CD4-positive, alpha-beta T cell treated with Interleukin-17A for 4 hours (primary cell): Measurements from ENCODE around the gene PIWIL1.

Source experiments
- DNase-seq: peaks from one replicate; pipeline ENCODE4 v3.0.0-alpha.2; 2020; ENCODE audit warnings: mixed read lengths

The PIWIL1 gene

GRCh38 chr12:130337488-130338303, at the start of gene PIWIL1:
Gene PIWIL1, plus strand, starts transcription at chr12:130337887. Its CDS starts 4,705 bp downstream, at chr12:130342592.
- peak; percentile 9 for DNase-seq

DNA sequence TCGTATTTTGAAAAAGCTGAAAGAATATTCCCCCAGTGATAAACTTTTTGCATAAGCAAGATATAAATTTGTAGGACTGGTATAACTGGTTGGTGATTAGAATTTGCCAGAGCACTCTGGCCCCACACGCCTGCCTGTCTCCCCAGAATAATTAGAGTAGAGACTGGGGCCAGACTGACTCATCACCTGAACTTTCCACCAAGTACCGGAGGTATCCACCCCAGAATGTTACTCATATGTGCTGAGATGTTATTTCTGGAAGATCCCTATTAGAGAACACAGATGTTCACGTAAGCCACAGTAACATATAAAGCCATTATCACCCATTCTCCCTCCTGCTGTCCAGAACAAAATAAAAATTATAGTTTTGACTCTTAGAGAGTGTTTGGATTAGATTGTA, 49.5 kb upstream of the PIWIL1 start:
- DNase-seq: no peak

DNA sequence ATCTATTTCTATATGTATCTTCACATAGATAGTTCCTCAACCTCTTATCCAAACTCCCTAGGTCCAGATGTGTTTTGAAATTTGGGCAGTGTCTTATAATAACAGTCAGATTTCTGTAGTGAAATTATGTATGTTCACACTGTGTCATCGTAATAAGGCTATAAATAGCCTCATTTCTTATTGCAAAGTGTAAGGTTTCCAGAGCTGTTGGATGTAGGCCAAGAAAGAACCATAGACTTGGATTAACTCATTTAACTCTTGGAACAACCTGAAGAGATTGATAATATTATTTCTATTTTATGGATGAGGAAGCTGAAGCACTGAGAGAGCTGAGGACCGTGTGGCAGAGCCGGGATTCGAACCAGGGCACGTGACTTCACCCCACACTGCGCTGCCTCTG, 49.0 kb upstream of the PIWIL1 start:
- DNase-seq: no peak

GRCh38 chr12:130290114-130290513, 47.6 kb upstream of the PIWIL1 start:
- no peak for DNase-seq

- no peak for DNase-seq
Measured at GRCh38 chr12:130298322-130299021, 39.2 kb upstream of the PIWIL1 start.

DNA sequence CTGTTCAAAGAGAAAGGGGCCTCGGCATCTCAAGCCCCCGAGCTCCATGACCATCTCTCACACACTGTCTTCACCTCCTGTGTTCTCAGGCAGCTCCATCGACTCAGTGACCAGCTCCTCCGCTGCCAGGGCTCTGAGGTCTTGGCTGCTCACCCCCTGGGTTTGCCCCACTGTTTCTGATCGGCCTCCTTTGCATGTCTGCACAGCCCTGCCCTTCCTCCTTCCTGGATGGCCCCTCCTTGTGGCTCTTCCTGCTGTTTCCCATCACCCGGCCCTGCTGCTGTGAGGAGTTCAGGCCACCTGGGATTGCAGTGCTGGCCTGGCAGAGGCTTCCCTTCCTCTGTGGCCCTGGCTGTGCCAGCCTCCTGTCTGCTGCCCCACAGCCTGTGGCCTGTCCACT, 38.1 kb upstream of the PIWIL1 start:
- DNase-seq: no peak

DNA sequence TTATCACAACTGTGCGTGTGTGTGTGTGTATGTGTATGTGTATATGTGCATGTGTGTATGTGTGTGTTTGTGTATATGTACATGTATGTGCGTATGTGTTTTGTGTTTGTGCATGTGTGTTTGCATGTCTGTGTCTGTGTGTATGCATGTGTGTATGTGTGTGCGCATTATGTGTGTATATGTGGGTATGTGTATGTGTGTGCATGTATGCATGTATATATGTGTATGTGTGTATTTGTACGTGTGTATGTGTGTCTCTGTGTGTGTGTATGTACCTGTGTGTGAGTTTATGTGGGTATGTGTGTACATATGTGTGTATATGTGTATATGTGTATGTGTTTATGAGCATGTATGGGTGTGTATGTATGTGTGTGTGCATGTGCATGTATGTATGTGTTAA, 37.6 kb upstream of the PIWIL1 start:
- no peak for DNase-seq

DNA sequence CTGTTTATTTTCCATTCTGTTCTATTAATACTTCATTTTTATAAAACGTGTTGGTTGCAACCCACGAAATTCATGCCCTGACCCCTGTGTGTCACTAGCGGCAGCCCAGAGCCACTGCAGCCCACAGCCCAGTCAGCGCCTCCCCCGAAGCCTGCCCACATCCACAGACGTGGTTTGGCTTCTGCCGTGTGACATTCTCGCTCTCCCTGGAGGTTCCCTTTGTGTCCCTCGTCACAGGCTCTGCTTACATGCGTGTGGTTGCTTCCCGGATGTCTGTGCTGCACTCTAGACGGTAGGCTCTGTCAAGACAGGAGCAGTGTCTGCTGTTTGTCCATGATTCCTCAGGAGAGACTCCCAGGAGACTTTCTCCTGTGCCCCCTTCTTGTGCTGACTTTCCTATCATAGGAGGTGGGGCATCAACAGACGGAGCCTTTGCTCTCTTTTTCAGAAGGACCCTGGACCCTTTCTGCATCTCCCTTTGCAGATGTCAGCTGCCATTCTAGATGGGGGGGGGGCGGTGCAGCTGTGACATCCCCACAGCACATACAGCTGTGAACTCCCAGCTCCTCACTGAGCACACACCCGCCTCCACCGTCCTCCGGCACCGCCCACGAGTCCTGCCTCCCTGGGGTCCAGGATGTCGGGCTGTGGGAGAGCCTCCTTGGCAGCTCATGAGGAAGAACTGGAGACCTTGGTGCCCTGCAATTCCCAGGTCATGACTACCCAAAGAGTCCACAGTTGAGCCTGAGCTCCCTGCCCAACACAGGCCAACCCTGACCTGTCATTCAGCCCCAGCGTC, 36.8 kb upstream of the PIWIL1 start:
- DNase-seq: no peak

- DNase-seq: no peak
Measured at GRCh38 chr12:130301559-130301958, 36.1 kb upstream of the PIWIL1 start.

- DNase-seq: no peak
Measured at GRCh38 chr12:130303781-130304180, 33.9 kb upstream of the PIWIL1 start.

- no peak for DNase-seq
Measured at GRCh38 chr12:130307859-130308258, 29.8 kb upstream of the PIWIL1 start.

DNA sequence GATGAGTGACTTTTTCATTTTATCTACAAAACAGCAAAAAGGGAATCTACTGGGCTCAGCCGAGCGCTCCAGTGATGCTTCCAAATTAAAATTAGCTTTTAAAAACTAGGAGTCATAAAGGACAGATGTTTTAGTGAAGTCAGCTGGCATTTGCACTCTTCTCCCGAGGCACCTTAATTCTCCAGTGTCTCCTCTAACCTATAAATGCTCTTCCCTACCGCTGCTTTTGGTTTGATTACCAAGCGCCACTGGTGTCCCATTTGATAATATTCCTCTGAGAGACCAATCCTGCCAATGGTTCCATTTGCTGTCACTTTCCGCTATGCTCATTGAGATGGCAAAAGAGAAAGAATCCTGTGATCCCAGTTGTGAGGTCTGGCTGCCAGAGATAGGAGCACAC, 29.3 kb upstream of the PIWIL1 start:
- no peak for DNase-seq

DNA sequence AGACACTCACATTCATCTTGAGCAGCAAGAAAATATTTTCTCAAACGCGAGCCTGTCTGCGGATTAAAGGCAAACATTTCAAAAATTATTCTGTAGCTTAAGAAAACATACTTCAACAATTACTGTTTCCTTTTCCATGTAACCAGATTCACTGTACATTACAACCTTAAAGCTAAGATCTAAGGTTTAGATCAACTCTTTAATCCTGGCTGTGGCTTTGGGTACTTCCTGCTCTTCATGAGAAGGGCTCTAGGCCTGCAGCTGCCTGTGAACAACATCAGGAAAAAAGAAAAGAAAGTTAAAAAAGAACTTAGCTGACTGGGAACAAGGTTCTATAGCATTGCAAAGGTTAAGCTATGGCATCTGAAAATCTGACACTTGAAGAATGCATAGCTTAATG, 21.4 kb upstream of the PIWIL1 start:
- DNase-seq: no peak

DNA sequence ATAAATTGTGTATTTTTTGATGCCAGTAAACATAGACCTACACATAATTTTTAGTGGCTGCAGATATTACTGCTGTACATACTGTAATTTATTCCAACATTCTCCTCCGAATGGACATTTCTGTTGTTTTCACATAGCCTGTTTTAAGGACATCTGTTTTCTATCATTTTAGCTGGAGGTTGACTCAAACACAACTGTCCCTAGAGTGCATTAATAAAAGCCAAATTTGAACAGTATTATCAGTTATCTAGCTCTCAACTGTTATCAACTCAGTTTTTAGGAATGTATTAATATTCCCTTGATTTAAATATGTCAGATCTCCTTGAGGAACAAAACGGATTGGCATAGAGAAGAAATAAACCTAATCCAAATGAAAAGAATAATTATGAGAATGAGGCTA, 17.2 kb upstream of the PIWIL1 start:
- no peak for DNase-seq

- DNase-seq: no peak
Measured at GRCh38 chr12:130322263-130322662, 15.4 kb upstream of the PIWIL1 start.

DNA sequence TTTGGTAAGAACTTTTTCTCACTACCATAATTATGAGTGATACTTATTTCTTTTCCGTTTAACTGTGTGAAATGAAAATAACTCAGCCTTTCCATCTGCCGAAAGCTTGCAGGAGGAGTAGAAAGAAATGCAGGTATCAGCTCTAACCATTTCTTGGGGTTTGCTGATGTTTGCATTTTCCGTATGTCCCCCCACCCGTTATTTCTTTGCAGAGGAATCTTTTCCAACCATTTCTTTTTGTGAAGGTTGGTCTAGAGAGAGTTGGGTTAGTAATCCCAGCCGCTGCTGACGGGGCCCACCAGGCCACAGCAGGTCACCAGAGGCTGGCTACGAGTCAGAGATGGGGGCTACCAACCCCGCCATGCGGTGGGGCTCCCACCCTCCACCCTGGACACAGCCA, 7.0 kb upstream of the PIWIL1 start:
- no peak for DNase-seq

GRCh38 chr12:130331146-130331545, 6.5 kb upstream of the PIWIL1 start:
- DNase-seq: no peak

DNA sequence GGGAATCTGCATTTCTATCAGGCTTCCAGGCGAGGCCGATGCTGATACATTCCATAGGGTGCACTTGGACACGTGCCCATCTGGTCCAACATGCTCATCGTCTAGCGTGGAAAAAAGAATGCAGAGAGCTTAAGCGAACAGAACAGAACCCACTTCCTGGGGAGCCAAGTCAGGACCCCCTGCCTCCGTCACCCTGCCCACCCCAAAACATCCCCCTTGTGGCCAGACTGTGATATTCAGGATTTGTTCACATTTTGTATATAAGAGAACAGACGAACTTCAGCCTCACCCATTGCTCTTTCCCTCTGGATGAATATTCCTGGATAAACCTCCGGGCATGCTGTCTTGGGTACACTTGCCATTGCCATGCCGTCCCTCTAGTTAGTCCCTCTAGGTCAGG, 4.3 kb upstream of the PIWIL1 start:
- DNase-seq: no peak

DNA sequence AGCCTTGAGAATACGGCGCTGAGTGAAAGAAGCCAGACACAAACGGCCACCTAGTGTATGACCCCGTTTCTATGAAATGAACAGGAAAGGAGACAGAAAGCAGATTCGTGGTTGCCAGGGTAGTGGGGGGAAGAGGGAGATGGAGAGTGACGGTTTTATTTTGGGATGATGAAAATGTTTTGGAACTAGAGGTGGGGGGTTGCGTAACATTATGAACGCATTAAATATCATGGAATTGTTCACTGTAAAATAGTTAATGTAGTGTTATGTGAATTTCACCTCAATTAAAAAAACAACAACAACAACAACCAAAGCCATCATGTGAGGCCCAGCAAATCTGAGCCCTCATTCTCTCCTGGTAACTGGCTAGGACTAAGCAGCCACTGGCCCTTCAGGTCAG, 3.3 kb upstream of the PIWIL1 start:
- DNase-seq: no peak

DNA sequence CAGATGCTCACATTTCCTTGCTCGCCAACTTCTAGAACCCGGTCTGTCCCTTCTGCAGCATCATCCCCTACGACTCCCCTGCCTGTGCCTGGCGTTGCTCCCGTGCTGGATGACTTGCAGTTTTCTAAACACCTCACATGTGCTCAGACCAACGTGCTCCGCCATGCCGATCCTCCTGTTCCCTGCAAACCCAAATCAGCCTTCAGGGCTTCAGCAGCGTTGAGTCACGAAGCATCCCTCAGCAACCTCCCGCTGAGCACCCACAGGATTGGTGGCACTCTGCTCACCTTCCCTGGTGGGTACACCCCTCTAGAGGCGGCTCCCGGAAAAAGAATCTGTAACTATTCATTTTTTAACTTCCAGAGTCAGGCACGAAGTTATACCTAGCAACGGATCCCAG, 2.8 kb upstream of the PIWIL1 start:
- DNase-seq: no peak

DNA sequence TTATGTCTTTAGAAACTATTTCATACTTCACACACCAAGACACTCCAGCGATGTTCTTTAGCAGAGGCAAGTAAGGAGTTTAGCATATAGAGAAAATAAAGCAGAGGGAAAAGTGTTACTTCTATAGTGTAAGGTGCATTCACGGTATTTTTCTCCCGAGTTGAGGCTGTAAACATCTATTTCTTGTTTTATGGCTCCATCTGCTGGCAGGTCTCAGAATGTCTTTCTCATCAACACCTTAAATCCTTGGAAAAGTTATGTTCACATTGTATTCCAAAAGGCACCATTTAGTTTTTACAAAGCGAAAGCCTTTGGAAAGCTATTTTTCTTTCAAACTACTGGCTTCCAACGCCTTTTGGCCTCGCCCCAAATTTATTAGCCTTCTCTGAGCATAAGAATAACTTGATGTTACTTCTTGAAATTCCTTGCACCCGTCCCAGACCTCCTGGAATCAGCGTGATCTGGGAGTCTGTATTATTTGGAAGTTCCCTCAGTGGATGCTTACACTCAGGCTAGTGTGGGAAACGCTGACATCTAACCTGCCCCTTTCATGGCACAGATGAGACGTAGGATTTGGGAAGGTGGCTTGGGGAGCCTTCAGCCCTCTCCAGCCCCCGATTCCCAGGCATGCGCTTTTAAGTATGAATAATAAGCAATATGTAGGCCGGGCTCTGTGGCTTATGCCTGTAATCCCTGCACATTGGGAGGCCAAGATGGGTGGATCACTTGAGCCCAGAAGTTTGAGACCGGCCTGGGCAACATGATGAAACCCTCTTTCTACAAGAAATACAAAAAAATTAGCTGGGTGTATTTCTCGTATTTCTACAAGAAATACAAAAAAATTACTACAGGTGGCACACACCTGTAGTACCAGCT, 1.9 kb upstream of the PIWIL1 start:
- DNase-seq: peak; percentile 55

DNA sequence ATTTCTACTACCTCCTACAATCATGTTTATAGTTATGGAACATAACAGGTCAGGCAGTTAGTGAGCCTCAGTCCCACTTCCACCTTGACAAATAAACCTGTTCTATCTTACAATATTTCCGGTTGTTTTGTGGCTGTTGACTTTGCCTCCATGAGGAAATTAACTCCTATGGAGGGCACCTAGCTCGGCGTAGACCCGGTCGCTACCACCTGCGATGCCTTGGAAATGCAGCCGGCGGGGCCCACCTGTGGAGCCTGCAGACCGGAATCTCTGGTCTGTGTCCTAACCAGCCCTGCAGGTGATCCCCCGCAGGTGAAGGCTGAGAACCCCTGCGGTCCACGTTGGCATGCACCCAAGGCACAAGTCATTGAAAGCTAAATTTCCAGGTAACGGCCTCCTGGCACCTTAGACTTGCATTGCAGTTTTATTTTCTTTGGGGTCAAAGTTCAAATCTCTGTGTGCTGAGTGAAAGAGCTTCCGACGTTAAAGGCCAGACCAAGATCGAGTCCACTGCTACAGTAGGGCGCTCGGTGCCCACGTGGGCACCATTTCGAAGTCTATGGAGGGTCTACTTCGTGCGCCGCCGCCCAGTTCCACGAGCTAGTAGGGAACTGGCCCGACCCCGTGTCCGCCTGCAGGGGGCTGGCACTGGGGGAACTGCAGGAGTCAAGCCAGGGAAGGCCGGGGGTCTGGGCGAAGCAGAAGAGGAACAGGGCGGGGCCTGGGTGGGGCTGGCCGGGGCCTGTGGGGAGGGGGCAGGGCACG, 782 bp upstream of the PIWIL1 start:
- DNase-seq: no peak
